BJ (cell line): ENCODE results near the gene NAIF1. TPM values are rescaled to one million over a fixed set of nuclear protein-coding genes. Genes with fewer than 3 reads are reported as not detected.

Experiments
- CTCF ChIA-PET: fragments of 350-600 bp; formaldehyde crosslinking; extraction: SDS; loops from one replicate; lab custom pipeline; 2021; ENCODE audit warnings: antibody characterized with exemption, inconsistent platforms; lab: Yijun Ruan, JAX
- POLR2A ChIA-PET: fragments of 300-600 bp; sonication (Branson Sonifier 250); formaldehyde crosslinking; extraction: SDS; loops from one replicate; lab custom pipeline; 2021; ENCODE audit warnings: antibody characterized with exemption; lab: Charles Lee
- DNase-seq: peaks from one replicate; pipeline ENCODE4 v3.0.0-alpha.2; 2011; ENCODE audit warnings: low read depth
- H3K27me3 ChIP-seq: 2 replicates; pipeline ENCODE4 v1.6.0; 2011; ENCODE audit warnings: low read length; ENCODE audit not compliant: control insufficient read depth, insufficient read depth
- H3K36me3 ChIP-seq: 2 replicates; pipeline ENCODE4 v1.5.1; 2011; ENCODE audit warnings: low read length; ENCODE audit not compliant: control insufficient read depth, insufficient read depth
- H3K4me3 ChIP-seq: 2 replicates; pipeline ENCODE4 v1.5.1; 2011; ENCODE audit warnings: low read depth, mild to moderate bottlenecking, control low read depth, low read length
- CTCF ChIP-seq: IDR thresholded peaks from 2 replicates; pipeline ENCODE4 v1.5.1; 2011; ENCODE audit warnings: low read depth, mild to moderate bottlenecking, control low read depth, inconsistent platforms, low read length, moderate library complexity; ENCODE audit not compliant: insufficient read depth
- polyA plus RNA-seq: library from polyadenylated mRNA; depleted of rRNA; stranded (reverse); fragments of >200 nt; gene quantifications from 2 replicates; pipeline ENCODE4 v1.2.3, GENCODE V29; 2011

The NAIF1 gene
- polyA plus RNA-seq, 1 experiment, result 10.6 TPM

- H3K36me3 ChIP-seq, result peaks cover 58% of the 10 kb centered on the region
- TF ChIP-seq CTCF, result no peak
- H3K4me3 ChIP-seq, result no peak overlapping the region
- DNase-seq, result no peak
- ChIA-PET POLR2A (no interaction called here), CTCF (interaction anchor here (1.4 to 7.7 kb wide), 2 partner anchors 13 to 162 kb away, joined by 4 to 59 read pairs; no protein-coding TSS in a partner anchor)
- no peaks in the 10 kb centered on the region for H3K27me3 ChIP-seq
Measured at GRCh38 chr9:128104171-128104618, 37.1 kb upstream of the NAIF1 start.

GRCh38 chr9:128103589-128103962 lies 36.5 kb upstream of the NAIF1 start:
- H3K27me3 ChIP-seq, result no peaks in the 10 kb centered on the region
- TF ChIP-seq CTCF, result no peak
- no peak for DNase-seq
- POLR2A ChIA-PET, result no interaction called here
- H3K4me3 ChIP-seq, result no peak overlapping the region
- CTCF ChIA-PET, result interaction anchor here (1.3 to 7.7 kb wide), 2 partner anchors 13 to 19 kb away, joined by 3 to 59 read pairs; no protein-coding TSS in a partner anchor
- peaks cover 57% of the 10 kb centered on the region for H3K36me3 ChIP-seq

GRCh38 chr9:128102861-128103588 lies 35.9 kb upstream of the NAIF1 start:
- Histone ChIP-seq H3K4me3 (no peak overlapping the region), H3K27me3 (no peaks in the 10 kb centered on the region), H3K36me3 (peaks cover 53% of the 10 kb centered on the region)
- ChIA-PET POLR2A (no interaction called here), CTCF (interaction anchor here (1.0 to 7.7 kb wide), 4 partner anchors 14 to 161 kb away, joined by 3 to 59 read pairs (median 3); no protein-coding TSS in a partner anchor)
- TF ChIP-seq CTCF, result no peak
- DNase-seq, result no peak

GRCh38 chr9:128102196-128102595 lies 35.1 kb upstream of the NAIF1 start:
- H3K27me3 ChIP-seq, result no peaks in the 10 kb centered on the region
- H3K36me3 ChIP-seq, result peaks cover 45% of the 10 kb centered on the region
- DNase-seq, result no peak
- H3K4me3 ChIP-seq, result no peak overlapping the region
- CTCF ChIA-PET, result interaction anchor here (1.0 to 7.7 kb wide), 4 partner anchors 15 to 160 kb away, joined by 3 to 59 read pairs (median 3); no protein-coding TSS in a partner anchor
- TF ChIP-seq CTCF, result no peak
- POLR2A ChIA-PET, result no interaction called here

GRCh38 chr9:128101690-128102089 lies 34.6 kb upstream of the NAIF1 start:
- no peak for DNase-seq
- CTCF ChIA-PET, result interaction anchor here (5.5 kb wide), 1 partner anchor 16 kb away, joined by 33 read pairs; no protein-coding TSS in a partner anchor
- no peak for TF ChIP-seq CTCF
- no peak overlapping the region for H3K4me3 ChIP-seq
- H3K36me3 ChIP-seq, result peaks cover 40% of the 10 kb centered on the region
- no peaks in the 10 kb centered on the region for H3K27me3 ChIP-seq
- POLR2A ChIA-PET, result no interaction called here
